Astrocyte of the cerebellum (primary cell): ENCODE data around the gene CCKAR.

Experiments
- DNase-seq: peaks from one replicate; pipeline ENCODE4 v3.0.0-alpha.2; 2011; ENCODE audit warnings: low read depth
- H3K4me3 ChIP-seq: 2 replicates; pipeline ENCODE4 v1.5.1; 2011; ENCODE audit warnings: mild to moderate bottlenecking, low read depth, low read length, moderate library complexity
- in situ Hi-C: cut with HindIII; loops from 2 replicates; pipeline ENCODE4 v1.10.0; 2017; ENCODE audit warnings: low sequenced_read_pairs
- TF ChIP-seq, protein P1 (sequence below): IDR thresholded peaks from 2 replicates; pipeline ENCODE4 v1.5.1; 2012; ENCODE audit warnings: low read length, low read depth, moderate library complexity, mild to moderate bottlenecking; ENCODE audit errors: missing control alignments

Gene CCKAR

GRCh38 chr4:26491449-26492170, 1.3 kb upstream of the CCKAR start:
- in situ Hi-C loops, result no loop called here
- TF ChIP-seq, protein P1, sequence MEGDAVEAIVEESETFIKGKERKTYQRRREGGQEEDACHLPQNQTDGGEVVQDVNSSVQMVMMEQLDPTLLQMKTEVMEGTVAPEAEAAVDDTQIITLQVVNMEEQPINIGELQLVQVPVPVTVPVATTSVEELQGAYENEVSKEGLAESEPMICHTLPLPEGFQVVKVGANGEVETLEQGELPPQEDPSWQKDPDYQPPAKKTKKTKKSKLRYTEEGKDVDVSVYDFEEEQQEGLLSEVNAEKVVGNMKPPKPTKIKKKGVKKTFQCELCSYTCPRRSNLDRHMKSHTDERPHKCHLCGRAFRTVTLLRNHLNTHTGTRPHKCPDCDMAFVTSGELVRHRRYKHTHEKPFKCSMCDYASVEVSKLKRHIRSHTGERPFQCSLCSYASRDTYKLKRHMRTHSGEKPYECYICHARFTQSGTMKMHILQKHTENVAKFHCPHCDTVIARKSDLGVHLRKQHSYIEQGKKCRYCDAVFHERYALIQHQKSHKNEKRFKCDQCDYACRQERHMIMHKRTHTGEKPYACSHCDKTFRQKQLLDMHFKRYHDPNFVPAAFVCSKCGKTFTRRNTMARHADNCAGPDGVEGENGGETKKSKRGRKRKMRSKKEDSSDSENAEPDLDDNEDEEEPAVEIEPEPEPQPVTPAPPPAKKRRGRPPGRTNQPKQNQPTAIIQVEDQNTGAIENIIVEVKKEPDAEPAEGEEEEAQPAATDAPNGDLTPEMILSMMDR, result no peak
- no peak overlapping the region for H3K4me3 ChIP-seq
- DNase-seq, result no peak

GRCh38 chr4:26490960-26491284, 638 bp upstream of the CCKAR start:
- TF ChIP-seq, protein P1, result no peak
- DNase-seq, result no peak
- no peak overlapping the region for H3K4me3 ChIP-seq
- in situ Hi-C loops, result no loop called here

- in situ Hi-C loops, result no loop called here
- H3K4me3 ChIP-seq, result no peak overlapping the region
- no peak for DNase-seq
- TF ChIP-seq, protein P1, result no peak
Measured at GRCh38 chr4:26489101-26489985, 941 bp downstream of the CCKAR start.

GRCh38 chr4:26485684-26486083, 4.6 kb downstream of the CCKAR start:
- TF ChIP-seq, protein P1, result no peak
- H3K4me3 ChIP-seq, result no peak overlapping the region
- in situ Hi-C loops, result no loop called here
- DNase-seq, result no peak

GRCh38 chr4:26484516-26484915, 5.8 kb downstream of the CCKAR start:
- no peak for DNase-seq
- in situ Hi-C loops, result no loop called here

DNA sequence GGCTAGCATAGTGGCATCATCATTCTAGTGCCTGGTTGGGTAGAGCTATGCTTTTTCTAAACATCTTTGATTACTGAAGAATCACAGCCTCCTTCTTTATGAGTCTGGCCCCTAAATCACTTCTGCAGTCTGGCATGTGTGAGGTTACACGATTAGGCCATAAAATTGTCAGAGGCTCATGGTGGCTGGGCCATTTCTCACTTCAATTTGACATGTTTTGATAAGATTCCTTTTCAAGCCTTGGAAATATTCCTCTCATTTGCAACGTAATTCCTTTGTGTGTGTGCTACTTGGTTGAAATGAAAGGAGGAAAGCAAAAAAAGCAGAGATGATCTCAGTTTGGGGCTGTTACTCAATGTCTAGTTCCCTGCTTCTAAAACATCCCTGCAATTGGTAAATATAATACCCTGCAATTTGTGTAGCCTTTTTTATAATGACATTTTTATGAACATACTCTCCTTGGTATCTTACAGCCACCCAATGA, 6.2 kb downstream of the CCKAR start:
- H3K4me3 ChIP-seq, result no peak overlapping the region
- TF ChIP-seq, protein P1, result no peak
- no peak for DNase-seq
- in situ Hi-C loops, result no loop called here

More at GRCh38 chr4:26484516-26484915, 5.8 kb downstream of the CCKAR start:
- no peak overlapping the region for H3K4me3 ChIP-seq
- TF ChIP-seq, protein P1, result no peak
